GM19043 (cell line): ENCODE data around the gene CD34.
"Not testable (repeated sequence)": the region's sequence is repeated elsewhere in the genome, so short reads cannot be mapped to it uniquely, and the experiment has no call there.

ENCODE experiments used
- ATAC-seq: cut with Tn5 transposase; IDR thresholded peaks from one replicate; pipeline ENCODE4 v1.9.1; 2021; ENCODE audit warnings: low read depth; ENCODE audit not compliant: unreplicated experiment

Gene CD34

DNA sequence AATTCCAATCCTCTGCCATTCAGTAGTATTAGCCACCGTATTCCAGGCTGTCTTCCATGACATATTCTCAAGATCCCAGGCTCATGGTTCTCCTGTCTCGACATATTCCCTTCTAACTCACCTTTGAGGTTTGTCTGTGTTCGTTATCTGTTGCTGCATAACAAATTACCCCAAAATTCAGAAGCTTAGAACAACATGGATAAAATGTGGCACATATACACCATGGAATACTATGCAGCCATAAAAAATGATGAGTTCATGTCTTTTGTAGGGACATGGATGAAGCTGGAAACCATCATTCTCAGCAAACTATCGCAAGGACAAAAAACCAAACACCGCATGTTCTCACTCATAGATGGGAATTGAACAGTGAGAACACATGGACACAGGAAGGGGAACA lies 33.0 kb downstream of the CD34 start:
- ATAC-seq, result not testable (repeated sequence)

DNA sequence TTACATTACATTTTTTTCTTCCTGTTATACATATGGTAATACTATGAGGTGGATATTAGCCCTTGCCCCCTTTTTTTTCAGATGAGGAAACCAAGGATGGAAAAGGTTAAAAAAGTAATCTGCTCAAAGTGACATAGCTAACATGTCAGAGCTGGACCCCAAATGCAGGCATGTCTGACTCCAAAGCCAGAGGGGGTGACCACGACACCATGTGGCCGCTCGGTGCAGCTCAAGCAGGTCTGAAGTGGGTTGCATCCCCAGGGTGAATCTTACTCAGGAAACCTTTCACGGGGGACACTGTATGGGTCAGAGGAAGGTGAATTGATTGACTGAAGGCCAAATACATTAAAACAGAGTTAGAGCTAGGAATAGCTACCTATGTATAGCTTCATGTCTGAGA lies 34.8 kb downstream of the CD34 start:
- peak; percentile 45 for ATAC-seq

DNA sequence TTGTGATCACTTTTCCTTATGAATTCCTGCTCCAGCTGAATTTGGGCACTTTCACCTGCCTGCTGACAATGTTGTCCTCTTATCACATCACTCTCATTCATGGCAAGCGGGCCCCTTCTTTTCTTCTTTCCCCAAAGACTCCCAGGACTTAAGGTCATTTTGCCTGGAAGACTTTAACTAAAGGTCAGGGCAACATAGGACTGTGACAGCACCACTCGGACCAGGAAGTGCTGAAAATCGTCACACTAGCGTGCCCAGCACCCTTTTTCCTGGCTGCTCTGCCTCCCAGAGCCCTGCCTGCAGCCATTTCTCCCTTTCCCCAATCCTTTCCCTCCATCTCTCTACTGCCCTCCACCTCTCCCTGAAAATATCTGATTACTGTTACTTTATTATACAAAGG lies 35.4 kb downstream of the CD34 start:
- ATAC-seq, result no peak

DNA sequence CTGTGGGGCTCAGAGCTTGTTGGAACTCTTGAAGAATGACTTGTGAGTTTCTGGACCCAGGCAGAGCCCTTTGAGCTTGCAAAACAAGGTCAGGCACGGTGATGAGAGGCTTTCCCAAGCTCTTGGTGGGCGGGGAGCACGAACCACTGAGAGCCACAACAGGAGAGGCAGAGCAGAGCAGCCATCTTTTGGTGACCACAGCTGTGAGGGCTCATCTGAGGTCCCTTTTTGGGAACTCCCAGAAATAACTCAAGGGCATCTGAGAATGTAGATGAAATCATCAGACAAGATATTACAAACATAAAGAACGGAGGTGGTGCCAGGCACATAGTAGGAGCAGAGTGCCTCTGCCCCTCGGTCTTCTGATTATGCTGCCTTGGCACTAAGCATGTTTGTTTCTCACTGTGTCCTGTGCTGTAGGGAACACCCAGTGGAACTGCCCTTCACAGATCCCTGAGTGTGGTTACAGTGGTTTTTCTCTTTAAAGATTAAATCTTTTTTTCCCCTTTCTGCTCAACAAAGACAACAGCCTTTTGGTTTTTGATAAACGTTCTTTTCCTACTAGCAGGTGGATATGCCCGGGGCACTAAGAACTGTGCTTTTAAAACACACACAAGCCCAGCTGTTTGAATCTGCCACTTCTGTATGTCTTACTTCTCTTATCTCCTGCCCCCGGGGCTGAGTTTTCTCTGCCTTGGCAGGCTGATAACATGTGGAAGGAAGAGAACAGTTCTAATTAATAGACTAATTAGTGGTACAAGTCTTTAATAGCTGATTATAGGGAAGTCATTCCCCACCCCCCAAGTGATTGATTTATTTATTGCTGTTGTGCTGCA lies 37.7 kb downstream of the CD34 start:
- no peak for ATAC-seq

DNA sequence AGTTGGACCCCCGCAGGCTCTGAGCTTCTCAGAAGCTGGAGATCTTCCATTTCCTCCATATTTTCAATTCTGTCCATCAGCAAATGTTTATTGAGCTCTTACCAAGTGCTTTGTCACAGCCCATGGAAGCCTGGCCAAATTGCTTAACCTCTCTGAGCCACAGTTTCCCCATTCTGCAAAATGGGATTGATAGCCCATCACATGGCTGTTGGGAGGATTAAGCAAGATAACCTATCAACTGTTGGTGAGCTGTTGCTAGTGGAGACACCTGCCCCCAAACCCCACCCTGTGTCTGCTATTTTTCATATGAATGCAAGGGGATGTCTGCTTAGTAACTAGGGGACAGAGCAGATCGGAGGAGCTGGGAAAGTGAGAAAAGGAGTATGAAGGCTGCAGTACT lies 38.3 kb downstream of the CD34 start:
- no peak for ATAC-seq

DNA sequence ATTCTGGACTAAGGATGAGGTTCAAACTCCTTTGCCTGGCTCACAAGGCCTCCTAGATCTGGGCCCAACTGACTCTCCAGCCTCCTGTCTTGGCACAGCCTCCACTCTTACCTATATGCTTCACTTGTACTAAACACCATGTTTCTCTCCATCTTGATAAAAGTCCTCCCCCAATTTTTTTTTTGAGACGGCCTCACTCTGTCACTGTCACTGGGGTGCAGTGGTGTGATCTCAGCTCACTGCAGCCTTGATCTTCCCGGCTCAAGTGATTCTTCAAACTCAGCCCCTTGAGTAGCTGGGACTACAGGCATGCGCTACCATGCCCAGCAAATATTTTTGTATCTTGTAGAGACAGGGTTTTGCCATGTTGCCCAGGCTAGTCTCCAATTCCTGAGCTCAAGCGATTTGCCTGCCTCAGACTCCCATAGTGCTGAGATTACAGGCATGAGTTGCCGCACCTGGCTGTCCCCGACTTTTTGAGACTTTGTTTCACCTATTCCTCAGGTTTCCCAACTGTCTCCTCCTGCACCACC lies 39.7 kb downstream of the CD34 start:
- no peak for ATAC-seq

DNA sequence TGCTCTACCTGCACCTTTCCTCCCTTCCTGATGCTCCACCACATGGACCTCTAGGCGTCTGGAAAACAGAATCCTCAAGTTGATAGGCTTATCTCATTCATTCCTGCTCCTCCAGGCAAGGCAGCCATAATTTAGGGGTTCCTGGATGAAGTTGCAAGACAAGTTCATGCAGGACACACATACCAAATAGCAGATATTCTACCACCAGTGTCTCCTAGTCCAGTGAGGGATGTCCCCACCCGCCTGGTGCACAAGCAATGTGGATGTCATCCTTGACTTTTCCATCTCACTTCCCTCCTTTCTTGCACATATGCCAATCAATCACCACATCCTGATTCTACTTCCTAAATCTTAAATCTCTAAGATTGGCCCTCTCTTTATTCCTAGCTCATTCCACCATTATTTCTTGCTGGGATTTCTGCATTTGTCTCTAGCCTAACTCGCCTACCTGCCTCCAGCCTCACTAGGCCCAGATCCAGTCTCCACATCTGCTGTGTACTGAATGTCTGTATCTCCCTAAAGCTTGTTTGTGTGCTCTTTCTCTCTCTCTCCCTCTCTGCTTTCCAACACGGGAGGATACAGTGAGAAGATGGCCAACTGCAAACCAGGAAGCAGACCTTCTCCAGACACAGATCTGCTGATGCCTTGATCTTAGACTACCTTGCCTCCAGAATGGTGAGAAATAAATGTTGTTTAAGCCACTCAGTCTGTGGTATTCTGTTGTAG lies 40.5 kb downstream of the CD34 start:
- ATAC-seq, result no peak

DNA sequence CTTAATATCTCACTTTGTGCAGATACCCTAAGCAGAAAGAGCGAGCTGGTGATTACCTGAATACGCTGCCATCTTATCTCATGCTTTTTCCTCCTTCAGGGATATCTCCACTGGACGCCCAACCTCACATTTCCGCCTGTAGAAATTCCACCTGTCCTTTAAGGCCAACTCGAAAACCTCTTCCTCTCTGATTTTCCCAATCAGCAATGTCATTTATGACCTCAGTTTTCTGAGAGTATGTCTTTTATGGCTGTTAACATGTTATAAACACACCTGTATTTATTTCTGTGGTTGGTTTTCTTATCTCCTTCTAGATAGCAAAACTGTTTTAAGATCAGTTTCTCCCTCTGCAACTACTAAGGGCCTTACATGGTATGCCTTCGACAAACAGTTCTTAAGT lies 41.1 kb downstream of the CD34 start:
- no peak for ATAC-seq

DNA sequence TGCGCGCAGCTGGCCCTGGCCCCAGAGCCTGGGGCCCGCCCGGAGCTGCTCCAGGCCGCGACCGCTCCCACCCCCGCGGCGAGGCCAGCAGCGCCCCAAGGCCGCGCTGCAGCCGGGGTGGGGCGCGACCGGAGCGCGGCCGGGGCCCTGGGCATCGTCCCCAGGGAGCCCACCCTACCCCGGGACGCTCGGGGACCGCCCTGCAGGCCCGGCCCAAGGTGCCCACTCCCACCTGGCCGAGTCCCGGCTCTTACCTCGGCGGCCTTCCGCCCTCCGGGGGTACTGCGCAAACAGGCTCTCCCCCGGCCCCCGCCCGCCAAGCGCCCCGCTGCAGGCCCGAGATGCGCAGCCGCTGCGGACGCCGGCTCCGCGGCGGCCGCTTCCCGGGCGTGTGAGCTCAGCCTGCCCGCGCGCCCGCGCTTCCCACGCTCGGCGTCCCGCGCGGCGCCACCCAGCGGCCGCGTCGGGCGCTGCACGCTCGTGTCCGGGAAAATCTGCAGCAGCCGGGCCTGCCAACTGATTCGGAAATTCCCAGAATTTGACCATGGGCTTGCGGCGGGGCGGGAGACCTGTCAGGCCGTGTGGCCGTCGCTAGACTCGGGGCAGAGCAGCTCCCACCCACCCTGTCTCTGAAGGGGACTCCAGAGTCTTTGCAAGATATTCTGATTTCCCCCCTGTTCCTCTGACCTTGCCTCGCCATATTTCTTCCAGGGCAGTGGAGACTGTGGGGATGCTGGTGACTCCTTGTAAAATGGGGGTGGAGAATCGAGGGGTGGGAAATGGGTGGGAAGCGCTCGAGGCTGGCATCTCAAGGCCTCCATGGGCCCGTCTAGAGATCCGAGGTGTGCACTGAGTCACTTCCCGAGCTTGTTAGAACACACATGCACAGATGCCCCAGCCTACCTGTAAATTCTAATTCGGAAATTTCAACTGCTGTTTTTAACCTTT lies 41.9 kb downstream of the CD34 start:
- peak; percentile 48 for ATAC-seq

DNA sequence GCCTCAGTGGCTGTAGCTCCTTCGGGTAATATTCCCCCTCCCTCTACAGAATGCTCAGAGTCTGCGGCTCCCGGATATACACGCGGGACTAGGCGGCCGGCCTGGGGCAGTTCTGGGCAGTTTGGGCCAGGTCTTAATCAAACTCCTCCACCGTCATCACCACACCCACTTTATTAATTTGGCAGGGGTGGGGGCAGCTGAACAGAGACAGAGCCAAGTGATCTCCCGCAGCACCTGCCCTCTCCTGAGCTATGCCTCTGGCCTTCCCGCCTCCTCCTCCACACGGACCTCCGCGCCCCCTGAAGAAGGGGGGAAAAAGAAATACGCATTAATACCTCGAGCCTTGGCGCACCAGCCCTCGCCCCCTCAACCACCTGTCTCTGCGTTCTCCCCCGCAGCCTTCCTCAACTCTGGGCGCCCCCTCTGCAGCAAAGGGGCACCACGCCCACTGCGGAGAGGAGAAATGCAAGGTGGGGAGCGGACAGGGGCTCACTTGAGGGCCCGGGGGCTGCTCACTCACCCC lies 42.6 kb downstream of the CD34 start:
- no peak for ATAC-seq

DNA sequence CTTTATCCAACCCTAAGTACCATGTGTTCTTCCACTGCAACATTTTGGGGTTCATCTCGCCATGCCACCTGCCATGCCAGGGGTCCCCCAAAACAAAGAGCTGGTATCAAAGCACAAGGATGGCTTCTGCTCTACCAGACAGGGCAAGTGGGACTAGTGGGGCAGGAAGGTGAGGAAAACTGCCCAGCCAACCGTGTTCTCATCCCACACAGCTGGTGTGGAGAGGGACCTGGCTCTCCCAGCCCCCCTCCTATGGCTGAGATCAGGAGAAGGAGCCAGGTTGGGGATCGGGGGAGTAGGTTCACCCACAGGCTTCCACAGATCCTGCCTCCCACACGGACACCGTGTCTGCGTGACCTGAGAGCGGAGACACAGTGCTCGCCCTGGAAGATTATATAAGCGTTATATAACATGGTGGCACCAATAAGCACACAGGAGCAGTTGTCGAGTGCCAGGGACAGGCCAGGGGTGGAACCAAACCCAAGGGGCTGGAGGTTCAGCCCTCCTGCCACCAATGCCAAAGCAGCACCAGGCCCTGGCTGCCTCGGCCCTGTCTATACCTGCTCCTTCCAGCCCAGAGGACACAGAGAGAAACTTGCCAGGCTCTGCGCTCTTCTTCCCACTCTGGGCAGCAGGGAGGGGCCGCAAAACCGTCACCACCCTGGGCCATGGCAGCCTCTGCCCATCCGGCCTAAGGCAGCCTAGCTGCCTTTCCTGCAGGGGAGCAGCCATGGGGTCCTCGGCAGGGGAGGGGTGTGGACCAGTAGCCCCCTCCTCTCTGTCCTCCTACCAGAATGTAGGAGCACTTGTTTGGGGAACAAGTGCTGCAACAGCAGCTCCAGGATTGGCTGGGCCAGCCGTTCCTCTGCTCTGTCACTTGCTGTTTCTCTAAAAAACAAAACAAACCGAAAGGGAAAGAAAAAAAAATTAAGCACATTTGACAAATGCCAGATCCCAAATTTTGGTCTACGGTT lies 43.5 kb downstream of the CD34 start:
- no peak for ATAC-seq

DNA sequence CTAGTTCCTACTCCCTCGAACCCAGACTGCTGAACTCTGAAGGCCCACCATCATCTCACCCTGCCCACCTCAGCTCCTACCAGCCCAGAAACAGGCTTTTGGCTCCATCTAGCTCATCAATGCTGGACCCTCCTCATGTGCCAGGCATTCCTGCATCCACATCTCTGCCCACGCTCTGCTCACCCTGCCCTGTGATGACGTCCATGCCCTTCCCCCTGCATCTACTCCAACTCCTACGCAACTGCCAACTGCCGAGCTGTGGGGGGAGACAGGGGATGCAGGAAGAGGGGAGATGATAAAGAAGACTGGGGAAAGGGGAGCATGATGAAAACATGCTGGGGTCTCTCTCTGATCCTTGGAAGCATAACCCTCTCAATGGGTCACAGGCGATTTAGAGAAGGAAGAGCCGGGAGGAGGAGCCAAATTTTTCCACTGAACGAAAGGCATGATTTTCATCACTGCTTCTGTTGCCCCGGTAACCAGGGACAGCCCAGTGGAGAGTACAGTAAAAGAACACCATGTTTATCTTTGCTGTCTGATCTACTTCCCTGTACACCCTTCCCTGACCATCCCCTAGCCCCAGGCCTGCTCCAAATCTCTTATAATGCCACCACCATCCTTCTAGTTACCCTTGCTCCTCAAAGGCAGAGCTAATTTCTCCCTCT lies 44.3 kb downstream of the CD34 start:
- ATAC-seq, result no peak

DNA sequence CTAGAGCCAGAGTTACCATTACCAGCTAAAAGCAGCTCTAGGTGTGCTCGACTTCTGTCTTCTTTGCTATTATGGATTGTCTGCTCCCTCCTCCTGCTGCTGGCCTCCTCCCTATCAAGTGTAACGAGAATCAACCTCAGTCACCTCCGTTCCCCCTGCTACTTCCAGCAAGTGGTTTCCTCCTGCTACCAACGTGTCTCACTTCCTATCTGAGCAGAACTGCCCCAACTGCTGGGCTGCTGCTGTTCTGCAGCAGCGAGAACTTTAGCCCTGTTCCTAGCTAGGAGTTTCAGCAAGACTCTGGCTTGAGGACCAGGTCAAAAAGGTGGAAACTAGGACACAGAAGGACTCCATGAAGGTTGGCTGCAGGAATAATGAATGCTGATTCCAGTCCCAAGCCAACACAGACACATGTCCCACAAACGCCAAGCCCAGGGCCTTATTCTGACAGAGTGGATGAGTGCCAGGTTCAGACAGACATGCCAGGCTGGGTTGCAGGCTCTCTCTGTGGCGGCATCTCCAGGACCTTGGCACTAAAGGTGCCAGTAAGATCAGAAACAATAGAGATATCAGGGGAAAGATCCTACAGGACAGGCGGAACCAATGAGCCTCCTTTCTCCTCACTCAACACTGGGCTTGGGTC lies 46.9 kb downstream of the CD34 start:
- peak; percentile 59 for ATAC-seq

DNA sequence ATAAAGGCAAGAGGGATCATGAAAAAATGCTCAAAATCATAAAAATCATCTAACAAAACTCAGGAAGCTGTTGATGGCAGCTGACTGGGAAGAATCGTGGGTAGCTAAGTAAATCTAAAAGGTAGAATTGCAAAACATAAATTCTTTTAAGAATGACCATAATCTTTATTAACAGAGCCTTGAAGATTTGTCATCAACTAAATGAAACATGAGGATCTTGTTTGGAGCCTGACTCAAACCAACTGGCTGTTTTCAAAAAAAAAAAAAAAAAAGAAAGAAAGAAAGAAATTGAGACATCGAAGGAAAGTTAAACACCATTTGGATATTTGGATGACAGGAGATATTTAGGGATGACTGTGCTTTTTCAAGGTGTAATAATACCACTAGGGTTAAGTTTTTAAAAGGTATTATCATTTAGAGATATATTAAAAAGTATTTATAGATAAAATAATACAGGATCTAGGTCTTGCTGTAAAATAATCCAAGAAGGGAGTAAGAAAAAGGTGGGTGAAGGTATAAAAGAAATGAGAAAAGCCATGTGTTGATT lies 48.6 kb downstream of the CD34 start:
- no peak for ATAC-seq

DNA sequence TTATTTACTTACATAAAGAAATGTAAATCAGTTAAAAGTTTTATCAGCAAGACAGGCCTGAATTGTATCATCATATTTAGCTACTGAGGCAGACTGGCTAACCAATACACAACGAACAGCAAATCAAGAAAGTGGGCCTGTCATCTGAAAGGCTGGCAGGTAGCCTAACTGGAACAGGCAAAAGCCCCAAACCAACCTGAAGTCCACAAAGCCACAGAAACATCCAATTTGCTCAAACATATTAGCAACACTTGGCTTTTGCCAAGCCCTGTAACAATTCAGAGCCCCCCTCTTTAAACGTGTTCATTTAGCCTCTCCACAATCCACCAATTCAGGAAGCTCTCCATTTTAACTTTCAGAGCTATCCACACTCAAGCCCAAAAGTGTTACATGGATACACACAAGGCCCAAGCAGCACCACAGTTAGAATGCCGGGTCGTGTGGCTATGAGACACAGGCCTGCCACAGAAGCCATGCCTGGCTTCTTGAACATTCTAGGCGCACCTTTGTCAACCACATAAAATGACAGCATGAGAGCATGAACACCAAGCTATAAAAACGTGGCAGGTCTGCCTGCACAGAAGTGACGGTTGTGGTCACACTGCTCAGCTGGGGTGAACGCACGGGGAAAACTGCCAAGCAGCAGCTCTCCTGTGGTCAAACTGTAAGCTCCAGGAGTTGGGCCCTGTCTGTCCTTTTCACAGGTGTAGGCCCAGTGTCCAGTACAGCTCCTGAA lies 49.3 kb downstream of the CD34 start:
- ATAC-seq, result no peak

DNA sequence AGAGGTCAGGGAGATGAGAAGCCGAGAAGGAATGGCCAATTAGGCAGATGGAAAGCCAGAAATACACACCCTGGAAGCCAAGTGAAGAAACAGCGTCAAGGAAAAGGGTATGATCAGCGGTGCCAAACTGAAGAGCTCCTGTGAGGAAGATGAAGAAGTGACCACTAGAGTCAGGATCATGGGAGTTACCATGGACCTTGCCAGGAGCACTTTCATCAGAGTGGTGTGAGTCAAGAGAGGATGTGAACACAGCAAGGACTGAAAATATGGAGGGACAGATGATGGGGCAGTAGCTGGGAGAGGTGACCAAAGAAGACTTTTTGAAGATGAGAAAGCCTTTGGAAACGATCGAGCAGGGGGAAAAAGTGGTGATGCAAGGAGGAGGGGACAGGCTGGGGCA lies 50.4 kb downstream of the CD34 start:
- ATAC-seq, result no peak

DNA sequence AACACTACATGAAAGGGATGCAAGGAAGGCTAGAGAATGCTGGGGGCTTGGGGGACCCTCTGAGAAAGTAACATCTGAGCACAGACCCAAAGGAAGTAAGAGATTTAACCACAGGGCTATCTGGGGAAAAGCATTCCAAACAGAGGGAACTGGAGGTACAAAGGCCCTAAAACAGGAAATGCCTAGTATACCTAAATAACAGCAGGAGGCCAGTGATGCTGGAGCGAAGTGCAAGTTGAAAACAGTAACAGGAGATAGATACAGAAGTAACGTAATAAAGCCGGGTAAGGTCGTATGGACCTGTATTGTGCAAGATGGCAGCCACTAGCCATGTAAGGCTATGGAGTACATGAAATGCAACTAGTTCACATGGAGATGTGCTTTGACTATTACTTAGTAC lies 52.1 kb downstream of the CD34 start:
- no peak for ATAC-seq
